ENCODE measurements around the gene GPR17. TPM values are rescaled to one million over a fixed set of nuclear protein-coding genes. Genes with fewer than 3 reads are reported as not detected.
A peak's percentile ranks its signal among the peaks of the same experiment; 100 is the strongest.

Gene GPR17
- total and polyA plus RNA-seq, 2 experiments from 2014 or later: not detected

DNA sequence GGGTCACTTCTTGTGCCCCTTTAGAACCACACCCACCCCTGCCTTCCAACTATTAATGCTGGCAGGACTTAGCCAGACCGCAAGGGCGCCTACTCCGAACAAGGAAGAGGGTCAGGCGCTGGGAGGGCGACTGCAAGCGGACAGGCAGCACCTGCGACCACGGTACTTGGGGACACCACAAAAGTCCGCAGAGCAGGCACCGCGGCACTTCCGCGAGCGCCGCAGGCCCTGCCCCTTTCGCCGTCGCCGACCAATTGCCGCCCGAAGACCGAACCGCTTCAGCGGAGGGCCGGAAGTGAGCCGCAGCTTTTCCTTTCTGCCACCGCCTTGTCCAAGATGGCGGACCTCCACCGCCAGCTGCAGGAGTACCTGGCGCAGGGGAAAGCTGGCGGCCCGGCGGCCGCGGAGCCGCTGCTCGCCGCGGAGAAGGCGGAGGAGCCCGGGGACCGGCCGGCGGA is 55.3 kb downstream of the GPR17 start, which contains the start of gene SFT2D3:
SFT2D3 (plus strand) TSS at position 305 of the 458 bp plus-strand sequence; CDS start at position 337, 32 bp downstream.
- H3K9me3 Mint-ChIP-seq: peaks cover 2% of the 10 kb centered on the region; the same call in 1 of the 3 replicates
- Histone ChIP-seq H3K36me3 (ENCODE audit: insufficient read depth) (peaks cover 6% of the 10 kb centered on the region; the same call in 1 of the 2 replicates), H3K27me3 (ENCODE audit: insufficient read depth) (no peaks in the 10 kb centered on the region), H3F3A (replicated peaks; ENCODE audit: low read depth) (0 out of 2 replicates have a peak, but pooled peaks cover 21% of the 10 kb centered on the region), H3K79me2 (replicated peaks; ENCODE audit: insufficient read depth) (peaks cover 33% of the 10 kb centered on the region), H4K20me1 (replicated peaks; ENCODE audit: insufficient read depth) (peaks cover 14% of the 10 kb centered on the region), H3K4me3 (peak within 1 kb of the TSS; percentile 62), H3K4me2 (peak within 1 kb of the TSS; percentile 79), H2AFZ (peak within 1 kb of the TSS; percentile 73; the same call in 1 of the 2 replicates), H3K9me2 (ENCODE audit: insufficient read depth) (no peaks in the 10 kb centered on the region), H3K4me1 (ENCODE audit: insufficient read depth) (peaks cover 22% of the 10 kb centered on the region), H3K27ac (ENCODE audit: low read depth) (peak within 1 kb of the TSS; percentile 93)
- H3K36me3 Mint-ChIP-seq (ENCODE audit: low read depth): peaks cover 16% of the 10 kb centered on the region
- peak; percentile 84 for ATAC-seq
- H3K27me3 Mint-ChIP-seq (ENCODE audit: insufficient read depth, low read depth, poor library complexity): peaks cover 15% of the 10 kb centered on the region
- H3K4me1 Mint-ChIP-seq: peaks cover 21% of the 10 kb centered on the region
- peak within 1 kb of the TSS; percentile 92 for H3K4me3 Mint-ChIP-seq
- H3K27ac Mint-ChIP-seq: peak within 1 kb of the TSS; percentile 98
- DNase-seq (ENCODE audit: low spot score): peak; percentile 95
- TF ChIP-seq, protein P1, sequence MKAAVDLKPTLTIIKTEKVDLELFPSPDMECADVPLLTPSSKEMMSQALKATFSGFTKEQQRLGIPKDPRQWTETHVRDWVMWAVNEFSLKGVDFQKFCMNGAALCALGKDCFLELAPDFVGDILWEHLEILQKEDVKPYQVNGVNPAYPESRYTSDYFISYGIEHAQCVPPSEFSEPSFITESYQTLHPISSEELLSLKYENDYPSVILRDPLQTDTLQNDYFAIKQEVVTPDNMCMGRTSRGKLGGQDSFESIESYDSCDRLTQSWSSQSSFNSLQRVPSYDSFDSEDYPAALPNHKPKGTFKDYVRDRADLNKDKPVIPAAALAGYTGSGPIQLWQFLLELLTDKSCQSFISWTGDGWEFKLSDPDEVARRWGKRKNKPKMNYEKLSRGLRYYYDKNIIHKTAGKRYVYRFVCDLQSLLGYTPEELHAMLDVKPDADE (IDR thresholded peaks at IDR 0.05): no peak; the same call in 1 of the 2 replicates
- TF ChIP-seq ZNF462 (CRISPR knock-in tag; IDR thresholded peaks at IDR 0.05) (no peak), CREB1 (CRISPR knock-in tag; IDR thresholded peaks at IDR 0.05; ENCODE audit: low read depth) (peak; percentile 43; the same call in 1 of the 2 replicates), POLR2AphosphoS5 (IDR thresholded peaks at IDR 0.05; ENCODE audit: low read depth) (peak; percentile 92), EZH2phosphoT487 (IDR thresholded peaks at IDR 0.05; ENCODE audit: unreplicated experiment) (no peak), NANOG (IDR thresholded peaks at IDR 0.05; ENCODE audit: borderline replicate concordance) (no peak)

Data from GM23338 (cell line).